Cerebellar cortex (tissue), 1 donor: ENCODE data around the gene KCTD17.

ENCODE experiments used
- DNase-seq: peaks from one replicate; pipeline ENCODE4 v3.0.0-alpha.2; 2015; ENCODE audit warnings: low spot score

KCTD17 gene

GRCh38 chr22:37079158-37079557, 27.6 kb downstream of the KCTD17 start:
- no peak for DNase-seq

GRCh38 chr22:37079668-37080171, 28.2 kb downstream of the KCTD17 start:
- DNase-seq = no peak

- DNase-seq = no peak
These were observed 28.9 kb downstream of the KCTD17 start for GRCh38 chr22:37080438-37080837.

GRCh38 chr22:37080838-37081237, 29.3 kb downstream of the KCTD17 start:
- DNase-seq = no peak

GRCh38 chr22:37082251-37082873, 30.8 kb downstream of the KCTD17 start:
- DNase-seq = no peak

- no peak for DNase-seq
These were observed 32.4 kb downstream of the KCTD17 start for GRCh38 chr22:37083914-37084313.

DNA sequence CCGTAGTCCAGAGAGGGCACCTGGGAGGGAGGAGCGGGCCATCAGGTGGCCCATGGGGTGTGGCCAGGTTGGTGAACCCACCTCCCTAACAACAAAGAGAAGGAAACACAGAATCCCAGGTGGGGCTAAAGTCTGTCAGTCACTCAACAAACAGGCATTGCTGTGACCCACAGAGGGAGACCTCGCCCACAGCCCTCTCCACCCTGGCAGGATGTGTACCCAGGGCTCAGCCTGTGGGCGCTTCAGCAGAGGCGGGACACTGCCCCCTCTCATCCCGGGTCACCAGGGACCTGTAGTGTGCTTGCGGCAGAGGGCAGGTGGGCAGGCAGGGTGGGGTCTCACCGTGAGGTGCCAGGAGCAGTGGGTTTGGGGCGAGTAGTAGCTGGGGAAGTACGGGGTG, 32.8 kb downstream of the KCTD17 start:
- DNase-seq = no peak

DNA sequence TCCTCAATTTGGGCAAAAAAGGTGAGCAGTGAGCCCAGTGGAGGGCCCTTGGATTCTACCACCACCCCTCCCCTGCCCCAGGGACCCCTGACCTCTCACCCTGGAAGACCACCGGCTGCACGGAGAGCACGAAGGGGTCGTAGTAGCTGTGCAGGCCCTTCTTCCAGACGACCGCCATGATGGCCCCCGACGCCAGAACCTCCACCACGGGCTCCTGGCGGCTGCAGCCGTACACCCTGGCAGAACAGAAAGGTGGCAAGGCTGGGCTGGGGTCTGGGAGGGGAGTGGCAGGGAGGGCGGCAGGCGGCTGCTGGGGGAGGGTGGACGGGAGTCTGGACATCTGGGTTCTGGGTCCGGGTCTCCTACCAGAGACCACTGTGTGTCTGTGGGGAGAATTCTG, 34.6 kb downstream of the KCTD17 start:
- DNase-seq = no peak

DNA sequence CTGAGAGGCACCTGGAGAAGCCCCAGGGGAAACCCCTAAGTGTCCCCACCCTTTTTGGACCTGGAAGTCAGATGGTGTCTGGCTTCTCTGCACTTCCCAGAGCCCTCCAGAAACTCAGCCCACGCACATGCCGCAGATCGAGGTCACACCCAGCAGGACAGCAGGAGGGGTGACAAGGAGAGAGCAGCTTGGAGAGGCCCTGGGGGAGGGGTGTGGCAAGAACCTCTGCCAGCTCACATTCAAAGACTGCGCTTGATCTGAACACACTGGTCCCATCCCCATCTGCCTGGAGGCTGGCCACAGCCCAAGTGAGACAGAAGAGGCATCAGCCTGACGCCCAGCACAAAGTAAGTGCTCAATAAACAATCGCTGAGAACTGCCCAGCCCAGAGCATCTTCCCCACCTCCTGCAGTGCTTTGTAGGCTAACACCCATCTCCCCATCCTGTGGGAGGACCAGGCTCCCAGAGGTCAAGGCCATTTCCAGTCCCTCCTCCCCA, 36.6 kb downstream of the KCTD17 start:
- no peak for DNase-seq

- no peak for DNase-seq
These were observed 37.3 kb downstream of the KCTD17 start for GRCh38 chr22:37088750-37089408.

- no peak for DNase-seq
These were observed 37.9 kb downstream of the KCTD17 start for GRCh38 chr22:37089434-37089833.

DNA sequence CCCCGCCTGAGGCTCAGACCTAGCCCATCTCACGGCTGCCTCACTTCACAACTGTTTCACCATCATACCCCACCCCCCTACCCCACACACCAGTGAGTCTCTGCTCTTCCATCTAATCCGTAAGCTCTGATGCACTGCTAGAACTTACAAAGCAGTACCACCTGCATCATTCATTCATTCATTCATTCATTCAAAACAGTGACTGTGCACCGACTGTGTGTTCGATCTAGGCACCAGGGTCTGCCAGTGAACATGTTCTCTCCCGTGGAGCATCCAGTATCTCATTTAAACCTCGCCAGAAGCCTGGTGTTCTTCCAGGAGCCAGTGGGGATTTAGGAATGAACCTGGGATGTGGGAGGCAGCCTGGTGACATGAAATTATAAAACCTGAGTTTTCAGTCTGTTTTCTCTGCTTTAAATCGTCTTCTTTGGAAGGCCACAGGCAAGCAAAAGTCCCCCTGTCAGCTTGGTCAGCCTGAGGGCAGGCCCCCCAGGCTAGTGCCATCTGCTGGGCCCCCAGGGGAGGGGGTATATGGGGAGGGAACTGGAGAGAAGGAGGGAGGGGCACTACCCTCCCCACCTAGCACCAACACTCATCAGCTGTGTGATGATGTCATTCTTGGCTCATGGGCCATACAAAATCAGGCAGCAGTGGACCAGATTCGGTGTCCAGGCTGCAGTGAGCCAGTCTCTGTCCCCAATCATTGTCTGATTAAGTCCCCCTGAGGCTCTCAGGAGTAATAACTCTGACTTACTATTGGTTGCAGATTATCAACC, 39.6 kb downstream of the KCTD17 start:
- DNase-seq = no peak

DNA sequence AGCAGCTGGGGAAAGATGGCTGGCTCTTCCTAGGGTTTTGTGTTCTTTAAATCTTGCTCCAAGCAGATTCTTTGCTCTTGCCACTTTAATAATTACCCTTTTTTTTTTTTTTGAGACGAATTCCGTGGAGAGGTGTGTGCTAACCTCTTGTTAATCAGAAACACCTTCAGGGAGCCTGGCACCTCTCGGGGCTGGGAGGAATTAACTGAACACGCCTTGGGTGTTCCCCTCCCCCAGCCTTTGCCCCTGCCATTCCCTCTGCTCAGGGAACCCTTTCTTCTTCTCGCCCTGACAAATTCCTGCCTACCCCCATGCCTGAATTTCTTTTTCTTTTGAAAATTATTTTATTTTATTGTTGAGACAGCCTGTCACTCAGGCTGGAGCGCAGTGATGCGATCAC, 40.5 kb downstream of the KCTD17 start:
- no peak for DNase-seq

DNA sequence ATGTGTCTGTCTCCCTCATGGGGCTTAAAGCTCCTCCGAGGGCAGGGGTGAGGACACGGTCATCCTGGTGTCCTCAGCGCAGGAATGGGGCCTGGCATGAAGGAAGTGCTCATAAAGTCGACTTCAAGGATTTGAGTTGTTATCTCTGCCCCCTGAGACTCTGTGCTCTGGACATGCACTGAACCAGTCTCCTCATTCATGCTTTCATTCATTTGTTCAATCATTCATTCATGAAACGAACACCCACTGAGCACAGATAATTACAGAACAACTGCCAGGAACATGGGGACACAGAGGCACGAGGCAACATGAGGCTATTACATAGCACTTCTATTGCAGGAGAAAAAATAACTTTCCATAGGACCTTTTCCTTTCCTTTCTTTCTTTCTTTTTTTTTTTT, 41.5 kb downstream of the KCTD17 start:
- no peak for DNase-seq

- no peak for DNase-seq
These were observed 42.7 kb downstream of the KCTD17 start for GRCh38 chr22:37094239-37094638.

GRCh38 chr22:37095113-37095512, 43.6 kb downstream of the KCTD17 start:
- no peak for DNase-seq

DNA sequence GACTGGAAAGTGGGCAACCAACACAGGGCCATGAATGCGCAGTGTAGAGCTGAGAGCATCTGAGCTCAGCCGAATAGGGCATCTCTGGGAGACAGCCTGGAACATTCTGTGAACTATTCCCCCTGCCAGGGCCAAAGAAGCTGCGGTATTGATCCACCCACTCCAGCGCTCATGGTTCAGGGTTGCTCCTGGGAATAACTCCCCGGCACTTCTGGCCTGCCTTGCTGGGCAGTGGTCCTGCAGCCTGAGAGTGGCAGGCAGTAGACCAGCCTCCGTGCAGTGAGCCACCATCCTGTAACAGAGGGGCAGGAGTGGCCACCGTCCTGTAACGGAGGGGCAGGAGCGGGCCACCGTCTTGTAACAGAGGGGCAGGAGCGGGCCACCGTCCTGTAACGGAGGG, 45.8 kb downstream of the KCTD17 start:
- DNase-seq = no peak

DNA sequence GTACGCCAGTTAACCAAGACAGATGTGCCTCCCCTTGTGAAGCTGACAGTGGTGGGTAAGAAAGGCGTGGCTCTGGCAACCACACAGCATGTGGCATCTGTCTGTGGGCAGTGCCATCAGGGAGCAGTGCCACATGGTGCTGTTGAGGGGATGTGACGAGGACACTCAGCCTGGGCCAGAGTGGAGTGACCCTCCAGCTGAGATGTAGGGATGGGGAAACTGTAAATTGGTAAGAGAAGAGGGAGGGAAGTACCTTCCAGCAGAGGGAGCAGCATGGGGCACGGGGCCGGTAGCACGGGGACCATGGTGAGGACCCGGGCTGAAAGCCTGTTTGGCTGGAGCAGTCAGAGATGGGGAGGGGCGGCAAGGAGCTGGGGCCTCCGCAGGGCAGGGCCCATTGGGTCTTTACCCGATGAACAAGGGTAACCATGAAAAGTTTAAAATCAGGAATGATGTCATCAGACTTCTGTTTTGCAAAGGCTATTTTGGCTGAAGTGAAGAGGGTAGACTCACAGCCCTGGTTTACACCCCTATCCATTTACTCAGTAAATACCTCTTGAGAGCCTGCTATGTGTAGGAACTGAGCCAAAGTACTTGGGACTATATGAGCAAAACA, 47.5 kb downstream of the KCTD17 start:
- no peak for DNase-seq

DNA sequence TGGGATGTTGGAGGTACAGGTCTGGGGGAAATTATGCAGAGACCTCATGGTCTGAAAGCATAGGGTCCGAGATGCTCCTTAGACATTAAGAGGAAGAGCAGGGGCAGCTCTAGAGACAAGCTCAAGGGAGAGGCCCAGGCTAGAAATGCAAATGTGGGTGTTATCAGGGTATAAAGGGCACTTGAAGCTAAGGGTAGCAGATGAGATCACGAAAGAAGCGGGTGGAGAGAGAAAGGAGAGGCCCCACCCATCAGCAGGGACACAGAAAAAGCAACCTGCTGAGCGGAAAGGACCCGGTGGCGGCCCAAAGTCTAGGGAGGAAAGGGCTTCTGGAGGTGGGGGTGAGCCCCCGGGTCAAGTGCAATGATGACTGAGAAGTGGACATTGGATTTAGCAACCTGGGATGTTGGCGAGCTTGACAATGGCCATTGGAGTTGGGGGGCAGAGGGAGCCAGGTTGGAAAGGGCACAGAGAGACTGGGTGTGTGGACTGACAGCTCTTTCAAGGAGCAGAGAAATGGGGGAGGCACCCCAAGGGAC, 49.1 kb downstream of the KCTD17 start:
- DNase-seq = no peak

- no peak for DNase-seq
These were observed 49.9 kb downstream of the KCTD17 start for GRCh38 chr22:37101311-37102066.

GRCh38 chr22:37103151-37103550, 51.6 kb downstream of the KCTD17 start:
- DNase-seq = no peak
